SK-N-SH (cell line): Measurements from ENCODE around the gene BTBD18. TPM values are rescaled to one million over a fixed set of nuclear protein-coding genes. Genes with fewer than 3 reads are reported as not detected.
"Not testable (repeated sequence)": the region's sequence is repeated elsewhere in the genome, so short reads cannot be mapped to it uniquely, and the experiment has no call there.

ENCODE experiments used
- CTCF ChIA-PET: fragments of 300-600, 350-600 bp; formaldehyde crosslinking; extraction: SDS; loops from one replicate; lab custom pipeline; 2021; lab: Yijun Ruan, JAX
- POLR2A ChIA-PET: fragments of 350-600 bp; sonication (Branson Sonifier 250); formaldehyde crosslinking; extraction: SDS; loops from one replicate; lab custom pipeline; 2020; ENCODE audit warnings: antibody characterized with exemption, inconsistent platforms; lab: Yijun Ruan, JAX
- DNase-seq: peaks from one replicate; pipeline ENCODE4 v3.0.0; 2012
- H2AFZ ChIP-seq: fragments of 200-600 bp; sonication (generic); 2 replicates; pipeline ENCODE4 v1.8.1; 2016; ENCODE audit warnings: antibody characterized with exemption, mild to moderate bottlenecking, low read depth
- H3F3A ChIP-seq: fragments of 200-600 bp; sonication (generic); replicated peaks from 2 replicates; pipeline ENCODE3; 2016; ENCODE audit warnings: antibody characterized with exemption, mild to moderate bottlenecking; ENCODE audit not compliant: insufficient read depth
- H3K27ac ChIP-seq, 2 experiments: fragments of 200-500 bp in 1 of 2; fragments of 200-600 bp in 1 of 2; sonication (Bioruptor generic) in 1 of 2; sonication (generic), shearing (Covaris generic) in 1 of 2; 2 replicates each; pipeline versions ENCODE4 v1.5.1 to v1.6.1; 2014 to 2016; ENCODE audit warnings: low read depth in 2 of 2, inconsistent platforms in 1 of 2, low read length in 1 of 2, mild to moderate bottlenecking in 1 of 2, mixed read lengths in 1 of 2
- H3K27me3 ChIP-seq: fragments of 200-600 bp; sonication (generic), shearing (Covaris generic); 2 replicates; pipeline ENCODE4 v1.6.1; 2016; ENCODE audit warnings: mixed run types; ENCODE audit not compliant: insufficient read depth
- H3K36me3 ChIP-seq, 2 experiments: fragments of 200-500 bp in 1 of 2; fragments of 200-600 bp in 1 of 2; sonication (Bioruptor generic) in 1 of 2; sonication (generic) in 1 of 2; replicated peaks in 1 of 2; 2 replicates each; pipeline versions ENCODE3 to v1.5.1; 2014 to 2016; ENCODE audit warnings: low read length in 1 of 2, mild to moderate bottlenecking in 1 of 2; ENCODE audit not compliant: insufficient read depth in 2 of 2, control insufficient read depth in 1 of 2
- H3K4me1 ChIP-seq, 2 experiments: fragments of 200-500 bp in 1 of 2; fragments of 200-600 bp in 1 of 2; sonication (Bioruptor generic) in 1 of 2; sonication (generic), shearing (Covaris generic) in 1 of 2; 2 replicates each; pipeline versions ENCODE4 v1.5.1 to v1.6.1; 2014 to 2016; ENCODE audit warnings: low read depth in 1 of 2, low read length in 1 of 2, mixed run types in 1 of 2; ENCODE audit not compliant: insufficient read depth in 2 of 2, control insufficient read depth in 1 of 2
- H3K4me2 ChIP-seq: fragments of 200-600 bp; sonication (generic), shearing (Covaris generic); 2 replicates; pipeline ENCODE4 v1.6.1; 2017; ENCODE audit warnings: mixed run types
- H3K4me3 ChIP-seq, 2 experiments: fragments of 200-500 bp in 1 of 2; fragments of 200-600 bp in 1 of 2; sonication (Bioruptor generic) in 1 of 2; sonication (generic), shearing (Covaris generic) in 1 of 2; 2 replicates each; pipeline versions ENCODE4 v1.5.1 to v1.8.1; 2014 to 2016; ENCODE audit warnings: low read depth in 2 of 2, inconsistent platforms in 1 of 2, low read length in 1 of 2, mild to moderate bottlenecking in 1 of 2, mixed read lengths in 1 of 2, moderate library complexity in 1 of 2
- H3K79me2 ChIP-seq: fragments of 200-600 bp; sonication (generic); 2 replicates; pipeline ENCODE4 v1.8.1; 2017; ENCODE audit warnings: mild to moderate bottlenecking; ENCODE audit not compliant: insufficient read depth
- H3K9ac ChIP-seq: fragments of 200-600 bp; sonication (generic); 2 replicates; pipeline ENCODE4 v1.6.1; 2017; ENCODE audit warnings: mixed run types
- H3K9me2 ChIP-seq: fragments of 200-600 bp; sonication (generic); 2 replicates; pipeline ENCODE4 v1.6.1; 2017; ENCODE audit warnings: mixed run types
- H3K9me3 ChIP-seq: fragments of 200-600 bp; sonication (generic); 2 replicates; pipeline ENCODE4 v1.6.1; 2017; ENCODE audit warnings: mixed run types, mild to moderate bottlenecking, moderate library complexity
- H4K20me1 ChIP-seq: fragments of 200-600 bp; sonication (generic); 2 replicates; pipeline ENCODE4 v1.6.1; 2017; ENCODE audit warnings: mild to moderate bottlenecking, mixed run types; ENCODE audit not compliant: insufficient read depth
- CHD2 ChIP-seq: fragments of 150-350 bp; IDR thresholded peaks from 2 replicates; pipeline ENCODE4 v1.6.1; 2018; ENCODE audit warnings: low read length; ENCODE audit not compliant: partially characterized antibody
- ELF1 ChIP-seq: IDR thresholded peaks from 2 replicates; pipeline ENCODE4 v1.4.0; 2012
- EP300 ChIP-seq, 2 experiments: IDR thresholded peaks; 2 replicates each; pipeline versions ENCODE4 v1.4.0 to v1.6.1; 2012; ENCODE audit warnings: borderline replicate concordance in 1 of 2, low read depth in 1 of 2, low read length in 1 of 2
- EZH2phosphoT487 ChIP-seq: fragments of 200-600 bp; sonication (generic); IDR thresholded peaks from 2 replicates; pipeline ENCODE4 v1.6.1; 2017; ENCODE audit warnings: low read depth, mixed run types, mild to moderate bottlenecking, antibody characterized with exemption, moderate library complexity, borderline replicate concordance
- FOXJ3 ChIP-seq: sonication (generic); formaldehyde crosslinking; IDR thresholded peaks from 2 replicates; pipeline ENCODE4 v1.5.1; 2020; ENCODE audit warnings: mild to moderate bottlenecking, missing genetic modification reagents
- GABPA ChIP-seq: IDR thresholded peaks from 2 replicates; pipeline ENCODE4 v1.4.0; 2012; ENCODE audit warnings: low read depth, mild to moderate bottlenecking
- GATA2 ChIP-seq: sonication (generic); formaldehyde crosslinking; IDR thresholded peaks from 2 replicates; pipeline ENCODE4 v1.5.0; 2020; ENCODE audit warnings: mild to moderate bottlenecking, missing genetic modification reagents
- JUND ChIP-seq: IDR thresholded peaks from 2 replicates; pipeline ENCODE4 v1.4.0; 2012
- NFIC ChIP-seq: IDR thresholded peaks from 2 replicates; pipeline ENCODE4 v1.4.0; 2012; ENCODE audit warnings: borderline replicate concordance
- POLR2AphosphoS5 ChIP-seq: IDR thresholded peaks from 2 replicates; pipeline ENCODE4 v1.6.1; 2012; ENCODE audit warnings: low read depth, low read length
- RCOR1 ChIP-seq: fragments of 150-350 bp; IDR thresholded peaks from 2 replicates; pipeline ENCODE4 v1.6.1; 2017; ENCODE audit warnings: antibody characterized with exemption, low read length
- RFX5 ChIP-seq: IDR thresholded peaks from 2 replicates; pipeline ENCODE4 v1.6.1; 2012; ENCODE audit warnings: mild to moderate bottlenecking, improper control_type of control experiment, low read length
- RXRA ChIP-seq: IDR thresholded peaks from 2 replicates; pipeline ENCODE4 v1.4.0; 2012; ENCODE audit warnings: low read depth, mild to moderate bottlenecking, borderline replicate concordance
- SMC3 ChIP-seq: IDR thresholded peaks from 2 replicates; pipeline ENCODE4 v1.6.1; 2012; ENCODE audit warnings: low read depth, low read length, improper control_type of control experiment
- TEAD4 ChIP-seq: IDR thresholded peaks from 2 replicates; pipeline ENCODE4 v1.4.0; 2012; ENCODE audit warnings: mild to moderate bottlenecking, borderline replicate concordance; ENCODE audit not compliant: insufficient read depth
- WGBS: methylation state at CpG from one replicate; pipeline ENCODE4 v1.1.6; 2017; ENCODE audit warnings: low lambda C conversion rate; 5-methylcytosine and 5-hydroxymethylcytosine counted together
- polyA plus RNA-seq, 3 experiments: library from polyadenylated mRNA; depleted of rRNA; stranded (reverse); fragments of >200 nt; gene quantifications; 2 replicates each; pipeline ENCODE4 v1.2.3, GENCODE V29; 2012
- TF ChIP-seq, protein P1 (sequence below): fragments of 200-600 bp; sonication (generic); IDR thresholded peaks from 2 replicates; pipeline ENCODE4 v1.6.1; 2017; ENCODE audit warnings: antibody characterized with exemption, mild to moderate bottlenecking, moderate library complexity
- TF ChIP-seq, protein P2 (sequence below): IDR thresholded peaks from 2 replicates; pipeline ENCODE4 v1.4.0; 2012; ENCODE audit warnings: low read depth
- TF ChIP-seq, protein P3 (sequence below): IDR thresholded peaks from 2 replicates; pipeline ENCODE4 v1.4.0; 2012; ENCODE audit warnings: low read depth, borderline replicate concordance
- TF ChIP-seq, protein P4 (sequence below): IDR thresholded peaks from 2 replicates; pipeline ENCODE4 v1.4.0; 2012; ENCODE audit warnings: low read depth, borderline replicate concordance
- TF ChIP-seq, protein P5 (sequence below): IDR thresholded peaks from 2 replicates; pipeline ENCODE4 v1.6.1; 2012; ENCODE audit warnings: mild to moderate bottlenecking, low read depth, low read length, moderate library complexity

BTBD18 gene
- polyA plus RNA-seq, 1 of the 3 experiments (the other 2 are of a cell fraction) = not detected

DNA sequence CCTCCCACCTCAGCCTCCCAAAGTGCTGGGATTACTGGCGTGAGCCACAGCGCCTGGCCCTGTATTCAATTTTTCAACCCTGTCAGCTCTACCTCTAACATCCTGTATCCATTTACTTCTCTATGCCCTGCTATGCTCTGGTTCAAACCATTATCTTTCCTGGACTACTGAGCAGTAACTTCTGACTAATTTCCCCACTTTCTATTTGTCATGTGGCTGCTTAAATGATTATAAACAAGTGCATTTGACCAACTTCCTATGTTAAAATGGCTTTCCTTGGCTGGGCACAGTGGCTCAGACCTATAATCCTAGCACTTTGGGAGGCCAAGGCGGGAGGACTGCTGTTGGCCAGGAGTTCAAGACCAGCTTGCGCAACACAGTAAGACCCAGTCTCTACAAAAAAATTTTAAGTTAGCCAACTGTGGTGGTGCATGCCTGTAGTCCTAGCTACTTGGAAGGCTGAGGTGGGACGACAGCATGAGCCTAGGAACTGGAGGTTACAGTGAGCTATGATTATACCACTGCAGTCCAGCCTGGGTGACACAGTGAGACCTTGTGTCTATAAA, 41.7 kb downstream of the BTBD18 start:
- Histone ChIP-seq H4K20me1 (no peaks in the 10 kb centered on the region; the same call in 1 of the 2 replicates), H3F3A (peaks cover 3% of the 10 kb centered on the region), H3K4me1 (peaks cover 14 to 20% of the 10 kb centered on the region in 2 experiments; a peak in 3 of 4 replicates), H3K36me3 (peaks cover 2 to 22% of the 10 kb centered on the region in 2 experiments), H3K9ac (no peak overlapping the region), H3K9me3 (no peaks in the 10 kb centered on the region), H3K4me2 (no peak overlapping the region), H2AFZ (no peak overlapping the region), H3K27me3 (no peaks in the 10 kb centered on the region), H3K4me3 (no peak overlapping the region), H3K79me2 (peaks cover 90% of the 10 kb centered on the region), H3K9me2 (no peaks in the 10 kb centered on the region), H3K27ac (no peak overlapping the region)
- WGBS = 94% methylated on average over 5 of the region's 5 CpGs
- no peak for DNase-seq
- POLR2A ChIA-PET = interaction anchor here (0.7 to 1.3 kb wide), 2 partner anchors 31 to 62 kb away, joined by 3 to 4 read pairs; partner anchors contain the start of gene SELENOH
- CTCF ChIA-PET = interaction anchor here (0.7 to 1.8 kb wide), 4 partner anchors 20 to 182 kb away, joined by 3 to 7 read pairs (median 5); partner anchors contain the start of gene UBE2L6
- no peak for TF ChIP-seq FOXJ3 (CRISPR knock-in tag)
- TF ChIP-seq EZH2phosphoT487 = no peak
- no peak for TF ChIP-seq NFIC
- no peak for TF ChIP-seq ELF1
- no peak for TF ChIP-seq GATA2
- TF ChIP-seq GABPA = no peak
- no peak for TF ChIP-seq RXRA
- no peak for TF ChIP-seq SMC3
- TF ChIP-seq TEAD4 = no peak
- no peak for TF ChIP-seq RCOR1
- no peak for TF ChIP-seq EP300 (IDR thresholded peaks at IDR 0.05; ENCODE audit: borderline replicate concordance in 1 of 2, low read depth in 1 of 2, low read length in 1 of 2)
- TF ChIP-seq, protein P1, sequence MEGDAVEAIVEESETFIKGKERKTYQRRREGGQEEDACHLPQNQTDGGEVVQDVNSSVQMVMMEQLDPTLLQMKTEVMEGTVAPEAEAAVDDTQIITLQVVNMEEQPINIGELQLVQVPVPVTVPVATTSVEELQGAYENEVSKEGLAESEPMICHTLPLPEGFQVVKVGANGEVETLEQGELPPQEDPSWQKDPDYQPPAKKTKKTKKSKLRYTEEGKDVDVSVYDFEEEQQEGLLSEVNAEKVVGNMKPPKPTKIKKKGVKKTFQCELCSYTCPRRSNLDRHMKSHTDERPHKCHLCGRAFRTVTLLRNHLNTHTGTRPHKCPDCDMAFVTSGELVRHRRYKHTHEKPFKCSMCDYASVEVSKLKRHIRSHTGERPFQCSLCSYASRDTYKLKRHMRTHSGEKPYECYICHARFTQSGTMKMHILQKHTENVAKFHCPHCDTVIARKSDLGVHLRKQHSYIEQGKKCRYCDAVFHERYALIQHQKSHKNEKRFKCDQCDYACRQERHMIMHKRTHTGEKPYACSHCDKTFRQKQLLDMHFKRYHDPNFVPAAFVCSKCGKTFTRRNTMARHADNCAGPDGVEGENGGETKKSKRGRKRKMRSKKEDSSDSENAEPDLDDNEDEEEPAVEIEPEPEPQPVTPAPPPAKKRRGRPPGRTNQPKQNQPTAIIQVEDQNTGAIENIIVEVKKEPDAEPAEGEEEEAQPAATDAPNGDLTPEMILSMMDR = no peak
- TF ChIP-seq, protein P2, sequence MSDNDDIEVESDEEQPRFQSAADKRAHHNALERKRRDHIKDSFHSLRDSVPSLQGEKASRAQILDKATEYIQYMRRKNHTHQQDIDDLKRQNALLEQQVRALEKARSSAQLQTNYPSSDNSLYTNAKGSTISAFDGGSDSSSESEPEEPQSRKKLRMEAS = no peak
- TF ChIP-seq, protein P3, sequence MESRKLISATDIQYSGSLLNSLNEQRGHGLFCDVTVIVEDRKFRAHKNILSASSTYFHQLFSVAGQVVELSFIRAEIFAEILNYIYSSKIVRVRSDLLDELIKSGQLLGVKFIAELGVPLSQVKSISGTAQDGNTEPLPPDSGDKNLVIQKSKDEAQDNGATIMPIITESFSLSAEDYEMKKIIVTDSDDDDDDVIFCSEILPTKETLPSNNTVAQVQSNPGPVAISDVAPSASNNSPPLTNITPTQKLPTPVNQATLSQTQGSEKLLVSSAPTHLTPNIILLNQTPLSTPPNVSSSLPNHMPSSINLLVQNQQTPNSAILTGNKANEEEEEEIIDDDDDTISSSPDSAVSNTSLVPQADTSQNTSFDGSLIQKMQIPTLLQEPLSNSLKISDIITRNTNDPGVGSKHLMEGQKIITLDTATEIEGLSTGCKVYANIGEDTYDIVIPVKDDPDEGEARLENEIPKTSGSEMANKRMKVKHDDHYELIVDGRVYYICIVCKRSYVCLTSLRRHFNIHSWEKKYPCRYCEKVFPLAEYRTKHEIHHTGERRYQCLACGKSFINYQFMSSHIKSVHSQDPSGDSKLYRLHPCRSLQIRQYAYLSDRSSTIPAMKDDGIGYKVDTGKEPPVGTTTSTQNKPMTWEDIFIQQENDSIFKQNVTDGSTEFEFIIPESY = no peak
- TF ChIP-seq, protein P4, sequence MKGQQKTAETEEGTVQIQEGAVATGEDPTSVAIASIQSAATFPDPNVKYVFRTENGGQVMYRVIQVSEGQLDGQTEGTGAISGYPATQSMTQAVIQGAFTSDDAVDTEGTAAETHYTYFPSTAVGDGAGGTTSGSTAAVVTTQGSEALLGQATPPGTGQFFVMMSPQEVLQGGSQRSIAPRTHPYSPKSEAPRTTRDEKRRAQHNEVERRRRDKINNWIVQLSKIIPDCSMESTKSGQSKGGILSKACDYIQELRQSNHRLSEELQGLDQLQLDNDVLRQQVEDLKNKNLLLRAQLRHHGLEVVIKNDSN = no peak
- no peak for TF ChIP-seq POLR2AphosphoS5
- TF ChIP-seq CHD2 = no peak
- no peak for TF ChIP-seq RFX5
- TF ChIP-seq JUND = no peak
- TF ChIP-seq, protein P5, sequence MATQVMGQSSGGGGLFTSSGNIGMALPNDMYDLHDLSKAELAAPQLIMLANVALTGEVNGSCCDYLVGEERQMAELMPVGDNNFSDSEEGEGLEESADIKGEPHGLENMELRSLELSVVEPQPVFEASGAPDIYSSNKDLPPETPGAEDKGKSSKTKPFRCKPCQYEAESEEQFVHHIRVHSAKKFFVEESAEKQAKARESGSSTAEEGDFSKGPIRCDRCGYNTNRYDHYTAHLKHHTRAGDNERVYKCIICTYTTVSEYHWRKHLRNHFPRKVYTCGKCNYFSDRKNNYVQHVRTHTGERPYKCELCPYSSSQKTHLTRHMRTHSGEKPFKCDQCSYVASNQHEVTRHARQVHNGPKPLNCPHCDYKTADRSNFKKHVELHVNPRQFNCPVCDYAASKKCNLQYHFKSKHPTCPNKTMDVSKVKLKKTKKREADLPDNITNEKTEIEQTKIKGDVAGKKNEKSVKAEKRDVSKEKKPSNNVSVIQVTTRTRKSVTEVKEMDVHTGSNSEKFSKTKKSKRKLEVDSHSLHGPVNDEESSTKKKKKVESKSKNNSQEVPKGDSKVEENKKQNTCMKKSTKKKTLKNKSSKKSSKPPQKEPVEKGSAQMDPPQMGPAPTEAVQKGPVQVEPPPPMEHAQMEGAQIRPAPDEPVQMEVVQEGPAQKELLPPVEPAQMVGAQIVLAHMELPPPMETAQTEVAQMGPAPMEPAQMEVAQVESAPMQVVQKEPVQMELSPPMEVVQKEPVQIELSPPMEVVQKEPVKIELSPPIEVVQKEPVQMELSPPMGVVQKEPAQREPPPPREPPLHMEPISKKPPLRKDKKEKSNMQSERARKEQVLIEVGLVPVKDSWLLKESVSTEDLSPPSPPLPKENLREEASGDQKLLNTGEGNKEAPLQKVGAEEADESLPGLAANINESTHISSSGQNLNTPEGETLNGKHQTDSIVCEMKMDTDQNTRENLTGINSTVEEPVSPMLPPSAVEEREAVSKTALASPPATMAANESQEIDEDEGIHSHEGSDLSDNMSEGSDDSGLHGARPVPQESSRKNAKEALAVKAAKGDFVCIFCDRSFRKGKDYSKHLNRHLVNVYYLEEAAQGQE = no peak

DNA sequence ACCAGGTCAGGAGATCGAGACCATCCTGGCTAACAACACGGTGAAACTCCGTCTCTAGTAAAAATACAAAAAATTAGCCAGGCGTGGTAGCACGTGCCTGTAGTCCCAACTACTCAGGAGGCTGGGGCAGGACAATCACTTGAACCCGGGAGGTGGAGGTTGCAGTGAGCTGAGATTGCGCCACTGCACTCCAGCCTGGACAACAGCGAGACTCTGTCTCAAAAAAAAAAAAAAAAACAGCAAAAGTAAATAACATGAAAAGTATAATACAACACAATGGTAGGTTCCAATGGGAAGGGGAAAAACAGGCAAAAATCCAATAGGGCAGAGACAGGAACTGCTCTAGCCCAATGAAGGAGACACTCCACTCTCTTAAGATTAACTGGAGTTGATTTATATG, 46.2 kb downstream of the BTBD18 start:
- POLR2A ChIA-PET = interaction anchor here (0.6 kb wide), 1 partner anchor 465 kb away, joined by 3 read pairs; no protein-coding TSS in a partner anchor
- H3F3A ChIP-seq = peaks cover 34% of the 10 kb centered on the region
- CTCF ChIA-PET = interaction anchor here (1.1 to 1.4 kb wide), 3 partner anchors 18 to 137 kb away, joined by 3 to 4 read pairs (median 3); no protein-coding TSS in a partner anchor

More for the DNA sequence above, 46.2 kb downstream of the BTBD18 start:
- WGBS = 98% methylated on average over 8 of the region's 8 CpGs
- not testable (repeated sequence) for H3K9ac ChIP-seq, H4K20me1 ChIP-seq, H2AFZ ChIP-seq, H3K27me3 ChIP-seq, H3K4me2 ChIP-seq, H3K9me3 ChIP-seq, H3K27ac ChIP-seq, H3K4me1 ChIP-seq, H3K4me3 ChIP-seq, H3K9me2 ChIP-seq, DNase-seq
- Histone ChIP-seq H3K79me2 (peaks cover 60% of the 10 kb centered on the region), H3K36me3 (peaks cover 36 to 50% of the 10 kb centered on the region in 2 experiments)
